OCI-LY3 (cell line): ENCODE results near the gene KLF5.
A peak's percentile ranks its signal among the peaks of the same experiment; 100 is the strongest.

Experiments used
- H2AFZ ChIP-seq: fragments of 200-600, 300-600 bp; shearing (Covaris generic); 2 replicates; pipeline ENCODE4 v1.6.0; 2014; ENCODE audit warnings: antibody characterized with exemption, low read depth, low read length
- H3K27ac ChIP-seq: fragments of 200-600, 300-600 bp; sonication (generic); 2 replicates; pipeline ENCODE4 v1.5.1; 2014; ENCODE audit warnings: mild to moderate bottlenecking, low read length, moderate library complexity, mixed read lengths
- H3K27me3 ChIP-seq: fragments of 200-600, 300-600 bp; sonication (generic); 2 replicates; pipeline ENCODE4 v1.6.1; 2014; ENCODE audit warnings: low read depth, low read length, mixed read lengths
- H3K36me3 ChIP-seq: fragments of 200-600, 300-600 bp; sonication (generic); replicated peaks from 2 replicates; pipeline ENCODE3; 2014; ENCODE audit warnings: low read depth, low read length, mixed read lengths
- H3K4me1 ChIP-seq: fragments of 300-600, 200-600 bp; sonication (generic); 2 replicates; pipeline ENCODE4 v1.6.1; 2014; ENCODE audit warnings: low read length, mixed read lengths
- H3K4me2 ChIP-seq: fragments of 200-600, 300-600 bp; sonication (generic); 2 replicates; pipeline ENCODE4 v1.6.1; 2014; ENCODE audit warnings: low read length, mixed read lengths
- H3K4me3 ChIP-seq: fragments of 300-600, 200-600 bp; sonication (generic); 2 replicates; pipeline ENCODE4 v1.5.1; 2014; ENCODE audit warnings: antibody characterized with exemption, mild to moderate bottlenecking, low read length, moderate library complexity
- H3K79me2 ChIP-seq: fragments of 300-600, 200-600 bp; shearing (Covaris generic); 2 replicates; pipeline ENCODE4 v1.6.1; 2014; ENCODE audit warnings: mild to moderate bottlenecking, low read length, mixed read lengths
- H3K9ac ChIP-seq: fragments of 300-600, 200-600 bp; shearing (Covaris generic); 2 replicates; pipeline ENCODE4 v1.6.0; 2014; ENCODE audit warnings: mild to moderate bottlenecking, low read length, moderate library complexity
- H3K9me3 ChIP-seq: fragments of 200-600, 300-600 bp; shearing (Covaris generic); 2 replicates; pipeline ENCODE4 v1.6.1; 2014; ENCODE audit warnings: low read length, mixed read lengths; ENCODE audit not compliant: insufficient read depth
- H4K20me1 ChIP-seq: fragments of 200-600, 300-600 bp; sonication (generic); 2 replicates; pipeline ENCODE4 v1.6.1; 2016; ENCODE audit warnings: low read length, mixed read lengths; ENCODE audit not compliant: insufficient read depth
- EZH2phosphoT487 ChIP-seq: fragments of 200-600 bp; shearing (Covaris generic); IDR thresholded peaks from 2 replicates; pipeline ENCODE4 v1.6.1; 2018; ENCODE audit warnings: antibody characterized with exemption, mixed run types, low read depth
- TF ChIP-seq, protein P1 (sequence below): fragments of 200-600, 300-600 bp; sonication (generic); IDR thresholded peaks from 2 replicates; pipeline ENCODE4 v1.5.1; 2014; ENCODE audit warnings: antibody characterized with exemption, low read length, low read depth

KLF5 gene

DNA sequence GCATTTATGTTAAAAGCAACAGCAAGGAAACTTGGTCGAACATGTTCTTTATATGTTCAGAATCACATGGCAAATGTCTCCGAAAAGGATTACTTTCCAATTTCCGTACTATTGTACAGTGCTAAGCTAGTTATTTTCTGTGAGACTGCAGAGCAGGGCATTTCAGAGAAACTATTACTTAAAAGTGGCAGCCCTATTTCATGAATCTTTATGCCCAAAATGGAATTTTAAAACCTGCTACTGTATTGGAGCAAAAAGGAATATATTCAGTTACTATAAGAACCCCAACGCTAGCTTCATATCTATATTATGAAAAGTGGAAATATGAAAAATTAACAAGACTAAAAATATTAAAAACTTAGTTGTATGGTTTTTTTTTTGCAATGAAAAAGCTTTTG lies 2.2 kb upstream of the KLF5 start:
- H3K9ac ChIP-seq = no peak overlapping the region

DNA sequence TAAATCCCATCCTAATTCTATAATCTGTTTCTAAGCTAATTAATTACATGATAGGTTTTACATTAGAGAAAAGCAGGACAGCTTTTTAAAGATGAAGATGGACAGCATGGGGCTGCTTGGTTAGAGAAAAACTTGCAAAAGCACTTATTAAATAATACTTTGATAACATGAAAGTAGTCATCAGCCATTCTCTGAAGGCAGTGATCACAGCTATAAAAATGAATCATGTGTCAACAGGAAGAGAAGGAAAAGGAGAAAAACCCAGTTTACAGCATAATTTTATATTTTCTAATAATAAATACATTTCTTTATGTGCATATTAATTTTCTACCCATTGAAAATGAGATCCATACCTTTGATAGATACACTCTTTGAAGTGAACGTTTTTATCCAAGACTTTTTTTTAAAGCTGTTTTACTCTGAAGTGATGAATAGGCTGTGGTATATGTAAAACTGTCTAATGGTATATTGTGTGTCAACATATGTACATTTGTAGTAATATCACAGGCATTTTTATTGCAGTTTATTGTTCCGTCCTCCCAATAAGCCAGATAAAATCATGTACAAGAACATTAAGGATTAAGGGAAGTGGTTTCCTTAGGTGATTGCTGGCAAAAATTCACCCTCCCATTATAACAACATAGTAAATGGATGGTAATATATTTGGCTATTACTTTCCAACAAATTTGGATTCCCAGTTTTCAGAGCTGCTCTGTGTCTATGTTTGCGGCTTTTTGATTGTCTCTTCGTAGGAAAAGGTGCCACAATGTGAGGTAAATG lies 1.3 kb upstream of the KLF5 start:
- Histone ChIP-seq H3K9ac (no peak overlapping the region), H3K9me3 (no peaks in the 10 kb centered on the region), H3K36me3 (no peaks in the 10 kb centered on the region), H3K4me3 (no peak overlapping the region), H2AFZ (no peak overlapping the region), H4K20me1 (no peaks in the 10 kb centered on the region), H3K27me3 (peaks cover 36% of the 10 kb centered on the region), H3K79me2 (no peaks in the 10 kb centered on the region), H3K4me1 (peaks cover 11% of the 10 kb centered on the region), H3K27ac (no peak overlapping the region), H3K4me2 (no peak overlapping the region)
- TF ChIP-seq EZH2phosphoT487 = no peak
- TF ChIP-seq, protein P1, sequence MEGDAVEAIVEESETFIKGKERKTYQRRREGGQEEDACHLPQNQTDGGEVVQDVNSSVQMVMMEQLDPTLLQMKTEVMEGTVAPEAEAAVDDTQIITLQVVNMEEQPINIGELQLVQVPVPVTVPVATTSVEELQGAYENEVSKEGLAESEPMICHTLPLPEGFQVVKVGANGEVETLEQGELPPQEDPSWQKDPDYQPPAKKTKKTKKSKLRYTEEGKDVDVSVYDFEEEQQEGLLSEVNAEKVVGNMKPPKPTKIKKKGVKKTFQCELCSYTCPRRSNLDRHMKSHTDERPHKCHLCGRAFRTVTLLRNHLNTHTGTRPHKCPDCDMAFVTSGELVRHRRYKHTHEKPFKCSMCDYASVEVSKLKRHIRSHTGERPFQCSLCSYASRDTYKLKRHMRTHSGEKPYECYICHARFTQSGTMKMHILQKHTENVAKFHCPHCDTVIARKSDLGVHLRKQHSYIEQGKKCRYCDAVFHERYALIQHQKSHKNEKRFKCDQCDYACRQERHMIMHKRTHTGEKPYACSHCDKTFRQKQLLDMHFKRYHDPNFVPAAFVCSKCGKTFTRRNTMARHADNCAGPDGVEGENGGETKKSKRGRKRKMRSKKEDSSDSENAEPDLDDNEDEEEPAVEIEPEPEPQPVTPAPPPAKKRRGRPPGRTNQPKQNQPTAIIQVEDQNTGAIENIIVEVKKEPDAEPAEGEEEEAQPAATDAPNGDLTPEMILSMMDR = no peak

More for the DNA sequence above, 2.2 kb upstream of the KLF5 start:
- Histone ChIP-seq H2AFZ (no peak overlapping the region), H3K4me1 (peaks cover 11% of the 10 kb centered on the region), H3K4me3 (no peak overlapping the region), H3K36me3 (no peaks in the 10 kb centered on the region), H3K4me2 (no peak overlapping the region), H4K20me1 (no peaks in the 10 kb centered on the region), H3K27ac (no peak overlapping the region), H3K9me3 (no peaks in the 10 kb centered on the region), H3K27me3 (peaks cover 36% of the 10 kb centered on the region), H3K79me2 (no peaks in the 10 kb centered on the region)
- TF ChIP-seq EZH2phosphoT487 = no peak
- TF ChIP-seq, protein P1 = no peak

GRCh38 chr13:73058064-73058313 lies 816 bp upstream of the KLF5 start:
- Histone ChIP-seq H3K4me3 (peak overlapping the region; percentile 90), H3K9me3 (no peaks in the 10 kb centered on the region), H4K20me1 (no peaks in the 10 kb centered on the region), H3K4me1 (peaks cover 11% of the 10 kb centered on the region), H2AFZ (peak overlapping the region; percentile 88; the same call in 1 of the 2 replicates), H3K36me3 (no peaks in the 10 kb centered on the region), H3K27me3 (peaks cover 36% of the 10 kb centered on the region), H3K4me2 (peak overlapping the region; percentile 86), H3K9ac (peak overlapping the region; percentile 31; the same call in 1 of the 2 replicates), H3K79me2 (no peaks in the 10 kb centered on the region), H3K27ac (no peak overlapping the region)
- TF ChIP-seq EZH2phosphoT487 = no peak
- TF ChIP-seq, protein P1 = no peak

- Histone ChIP-seq H3K36me3 (no peaks in the 10 kb centered on the region), H3K4me2 (peak overlapping the region; percentile 86), H3K4me1 (peaks cover 11% of the 10 kb centered on the region), H3K27me3 (peaks cover 36% of the 10 kb centered on the region), H3K79me2 (no peaks in the 10 kb centered on the region), H3K9ac (peak overlapping the region; percentile 31), H3K27ac (no peak overlapping the region), H3K9me3 (no peaks in the 10 kb centered on the region), H3K4me3 (peak overlapping the region; percentile 90), H2AFZ (peak overlapping the region; percentile 88), H4K20me1 (no peaks in the 10 kb centered on the region)
- TF ChIP-seq EZH2phosphoT487 = no peak
Measured at GRCh38 chr13:73058432-73058735, 421 bp upstream of the KLF5 start.
